H9 (cell line): ENCODE results near the gene MYL2. TPM values are rescaled to one million over a fixed set of nuclear protein-coding genes. Genes with fewer than 3 reads are reported as not detected.

Experiments used
- DNase-seq: peaks from one replicate; pipeline ENCODE4 v3.0.0-alpha.2; 2017
- H2AFZ ChIP-seq: one replicate; pipeline ENCODE4 v1.6.1; 2013; ENCODE audit warnings: mild to moderate bottlenecking, low read length, control low read depth, moderate library complexity
- H2AK5ac ChIP-seq: 2 replicates; pipeline ENCODE4 v1.6.1; 2013; ENCODE audit warnings: low read length, control low read depth, mixed read lengths; ENCODE audit not compliant: insufficient read length
- H2BK120ac ChIP-seq: one replicate; pipeline ENCODE4 v1.6.1; 2013; ENCODE audit warnings: low read depth, mild to moderate bottlenecking, low read length, control low read depth, inconsistent platforms; ENCODE audit not compliant: poor library complexity, severe bottlenecking
- H2BK12ac ChIP-seq: 2 replicates; pipeline ENCODE4 v1.6.1; 2013; ENCODE audit warnings: low read length, control low read depth, mixed read lengths, low read depth; ENCODE audit not compliant: insufficient read length
- H2BK15ac ChIP-seq: 2 replicates; pipeline ENCODE4 v1.6.1; 2013; ENCODE audit warnings: low read depth, low read length, control low read depth
- H2BK20ac ChIP-seq: one replicate; pipeline ENCODE4 v1.6.1; 2013; ENCODE audit warnings: low read depth, mild to moderate bottlenecking, low read length, control low read depth, inconsistent platforms; ENCODE audit not compliant: poor library complexity, severe bottlenecking
- H2BK5ac ChIP-seq: 2 replicates; pipeline ENCODE4 v1.6.1; 2013; ENCODE audit warnings: low read length, control low read depth, mixed read lengths; ENCODE audit not compliant: insufficient read length
- H3K14ac ChIP-seq: 2 replicates; pipeline ENCODE4 v1.6.1; 2013; ENCODE audit warnings: low read length, control low read depth; ENCODE audit not compliant: insufficient read depth
- H3K18ac ChIP-seq: 2 replicates; pipeline ENCODE4 v1.6.1; 2013; ENCODE audit warnings: low read depth, mild to moderate bottlenecking, mixed read lengths, low read length, control low read depth; ENCODE audit not compliant: insufficient read length
- H3K23ac ChIP-seq: 2 replicates; pipeline ENCODE4 v1.6.1; 2013; ENCODE audit warnings: low read length, control low read depth, mixed read lengths, low read depth; ENCODE audit not compliant: insufficient read length
- H3K23me2 ChIP-seq: 2 replicates; pipeline ENCODE4 v1.6.1; 2013; ENCODE audit warnings: low read depth, mild to moderate bottlenecking, mixed read lengths, low read length, control low read depth; ENCODE audit not compliant: insufficient read length, poor library complexity, severe bottlenecking
- H3K27ac ChIP-seq: 2 replicates; pipeline ENCODE4 v1.5.1; 2013; ENCODE audit warnings: low read length, control low read depth, mixed read lengths, low read depth; ENCODE audit not compliant: insufficient read length
- H3K27me3 ChIP-seq: 2 replicates; pipeline ENCODE4 v1.6.1; 2013; ENCODE audit warnings: low read length, control low read depth, inconsistent platforms; ENCODE audit not compliant: insufficient read depth
- H3K4ac ChIP-seq: 2 replicates; pipeline ENCODE4 v1.6.1; 2013; ENCODE audit warnings: low read depth, mild to moderate bottlenecking, control low read depth, inconsistent platforms, low read length, moderate library complexity
- H3K4me1 ChIP-seq: 2 replicates; pipeline ENCODE4 v1.6.1; 2013; ENCODE audit warnings: low read length, control low read depth, inconsistent platforms; ENCODE audit not compliant: insufficient read depth
- H3K4me2 ChIP-seq: 2 replicates; pipeline ENCODE4 v1.6.1; 2013; ENCODE audit warnings: low read length, control low read depth, mixed read lengths; ENCODE audit not compliant: insufficient read length, insufficient read depth
- H3K56ac ChIP-seq: 2 replicates; pipeline ENCODE4 v1.6.1; 2013; ENCODE audit warnings: low read depth, mild to moderate bottlenecking, mixed read lengths, low read length, control low read depth; ENCODE audit not compliant: insufficient read length
- H3K79me1 ChIP-seq: 2 replicates; pipeline ENCODE4 v1.6.1; 2013; ENCODE audit warnings: low read depth, mild to moderate bottlenecking, moderate library complexity, low read length, control low read depth, inconsistent platforms; ENCODE audit not compliant: insufficient read depth, poor library complexity, severe bottlenecking
- H3K79me2 ChIP-seq: 2 replicates; pipeline ENCODE4 v1.6.1; 2013; ENCODE audit warnings: low read length, control low read depth, inconsistent platforms; ENCODE audit not compliant: insufficient read depth
- H3K9ac ChIP-seq: 2 replicates; pipeline ENCODE4 v1.6.1; 2013; ENCODE audit warnings: low read length, control low read depth, mixed read lengths; ENCODE audit not compliant: insufficient read length; ENCODE audit errors: extremely low read depth
- H3K9me3 ChIP-seq: one replicate; pipeline ENCODE4 v1.6.1; 2013; ENCODE audit warnings: low read depth, low read length, inconsistent platforms; ENCODE audit not compliant: control insufficient read depth
- H3T11ph ChIP-seq: one replicate; pipeline ENCODE4 v1.6.1; 2013; ENCODE audit warnings: mild to moderate bottlenecking, low read length, control low read depth, inconsistent platforms
- H4K20me1 ChIP-seq: one replicate; pipeline ENCODE4 v1.6.1; 2013; ENCODE audit not compliant: control insufficient read depth, insufficient read length, insufficient read depth
- H4K5ac ChIP-seq: 2 replicates; pipeline ENCODE4 v1.6.1; 2013; ENCODE audit warnings: low read depth, mild to moderate bottlenecking, mixed read lengths, low read length, control low read depth; ENCODE audit not compliant: insufficient read length
- H4K8ac ChIP-seq: replicated peaks from 2 replicates; pipeline ENCODE4 v1.6.1; 2013; ENCODE audit warnings: low read length, control low read depth, mixed read lengths, low read depth; ENCODE audit not compliant: insufficient read length
- H4K91ac ChIP-seq: 2 replicates; pipeline ENCODE4 v1.6.1; 2013; ENCODE audit warnings: low read depth, mild to moderate bottlenecking, moderate library complexity, mixed read lengths, low read length, control low read depth; ENCODE audit not compliant: insufficient read length
- H3K27ac Mint-ChIP-seq, 3 experiments: 2 replicates in 2 of 3; 3 replicates in 1 of 3; pipeline ENCODE4 v1.8.0; 2020 to 2021; ENCODE audit warnings: mixed read lengths in 3 of 3, mild to moderate bottlenecking in 1 of 3, moderate library complexity in 1 of 3
- H3K27me3 Mint-ChIP-seq: 2 replicates; pipeline ENCODE4 v1.8.0; 2021; ENCODE audit warnings: low read depth, mild to moderate bottlenecking, moderate library complexity, mixed read lengths
- H3K36me3 Mint-ChIP-seq, 3 experiments: 2 replicates in 2 of 3; 3 replicates in 1 of 3; pipeline ENCODE4 v1.8.0; 2020 to 2021; ENCODE audit warnings: low read depth in 3 of 3, mixed read lengths in 3 of 3; ENCODE audit not compliant: insufficient read depth in 1 of 3
- H3K4me1 Mint-ChIP-seq, 2 experiments: 2 replicates each; pipeline ENCODE4 v1.8.0; 2020; ENCODE audit warnings: mixed read lengths in 2 of 2
- H3K4me3 Mint-ChIP-seq, 2 experiments: 2 replicates in 1 of 2; 3 replicates in 1 of 2; pipeline ENCODE4 v1.8.0; 2020 to 2021; ENCODE audit warnings: mild to moderate bottlenecking in 2 of 2, mixed read lengths in 2 of 2, moderate library complexity in 1 of 2
- H3K9me3 Mint-ChIP-seq, 2 experiments: 2 replicates in 1 of 2; 3 replicates in 1 of 2; pipeline ENCODE4 v1.8.0; 2020; ENCODE audit warnings: mild to moderate bottlenecking in 2 of 2, mixed read lengths in 2 of 2, moderate library complexity in 1 of 2
- WGBS: extraction: QIAGEN DNeasy Blood & Tissue Kit; methylation state at CpG from one replicate; pipeline ENCODE4 v1.1.7; 2013; ENCODE audit warnings: missing lambda C conversion rate, low lambda C conversion rate, mixed read lengths; ENCODE audit not compliant: insufficient read length; ENCODE audit errors: extremely low coverage; 5-methylcytosine and 5-hydroxymethylcytosine counted together
- total RNA-seq: library from RNA; stranded (reverse); gene quantifications from 2 replicates; pipeline ENCODE4 v1.2.1, GENCODE V29; 2021
- TF ChIP-seq, protein P1 (sequence below): fragments of 200-600 bp; sonication (generic); conservative IDR thresholded peaks from 3 replicates; pipeline ENCODE4 v1.8.0; 2021; ENCODE audit warnings: antibody characterized with exemption, mild to moderate bottlenecking

Gene MYL2
- total RNA-seq, 1 experiment from 2014 or later: not detected

- Histone ChIP-seq H3K9ac (no peak overlapping the region), H2BK120ac (no peak overlapping the region), H4K5ac (no peak overlapping the region), H3K79me2 (no peaks in the 10 kb centered on the region), H3K9me3 (no peaks in the 10 kb centered on the region), H2BK15ac (no peak overlapping the region), H4K91ac (no peak overlapping the region), H2AFZ (no peak overlapping the region), H3K27ac (no peak overlapping the region), H3K4me2 (no peak overlapping the region), H3K18ac (no peak overlapping the region), H3K79me1 (no peaks in the 10 kb centered on the region), H3K14ac (no peak overlapping the region), H2BK5ac (no peak overlapping the region), H3K27me3 (no peaks in the 10 kb centered on the region), H3K56ac (no peak overlapping the region), H2AK5ac (no peak overlapping the region), H4K8ac (no peak overlapping the region), H2BK12ac (no peak overlapping the region), H3K4ac (no peak overlapping the region), H3K23ac (no peak overlapping the region), H3T11ph (no peak overlapping the region), H3K4me1 (no peaks in the 10 kb centered on the region), H3K23me2 (no peaks in the 10 kb centered on the region), H2BK20ac (no peak overlapping the region), H4K20me1 (no peaks in the 10 kb centered on the region)
- H3K9me3 Mint-ChIP-seq: no peaks in the 10 kb centered on the region
- WGBS: no CpG with 5 or more reads among the region's 2 CpGs
- H3K27me3 Mint-ChIP-seq: peaks cover 23% of the 10 kb centered on the region
- H3K4me3 Mint-ChIP-seq: no peak overlapping the region
- peaks cover 0 to 4% of the 10 kb centered on the region in 2 experiments; a peak in 1 of 4 replicates for H3K4me1 Mint-ChIP-seq
- TF ChIP-seq, protein P1, sequence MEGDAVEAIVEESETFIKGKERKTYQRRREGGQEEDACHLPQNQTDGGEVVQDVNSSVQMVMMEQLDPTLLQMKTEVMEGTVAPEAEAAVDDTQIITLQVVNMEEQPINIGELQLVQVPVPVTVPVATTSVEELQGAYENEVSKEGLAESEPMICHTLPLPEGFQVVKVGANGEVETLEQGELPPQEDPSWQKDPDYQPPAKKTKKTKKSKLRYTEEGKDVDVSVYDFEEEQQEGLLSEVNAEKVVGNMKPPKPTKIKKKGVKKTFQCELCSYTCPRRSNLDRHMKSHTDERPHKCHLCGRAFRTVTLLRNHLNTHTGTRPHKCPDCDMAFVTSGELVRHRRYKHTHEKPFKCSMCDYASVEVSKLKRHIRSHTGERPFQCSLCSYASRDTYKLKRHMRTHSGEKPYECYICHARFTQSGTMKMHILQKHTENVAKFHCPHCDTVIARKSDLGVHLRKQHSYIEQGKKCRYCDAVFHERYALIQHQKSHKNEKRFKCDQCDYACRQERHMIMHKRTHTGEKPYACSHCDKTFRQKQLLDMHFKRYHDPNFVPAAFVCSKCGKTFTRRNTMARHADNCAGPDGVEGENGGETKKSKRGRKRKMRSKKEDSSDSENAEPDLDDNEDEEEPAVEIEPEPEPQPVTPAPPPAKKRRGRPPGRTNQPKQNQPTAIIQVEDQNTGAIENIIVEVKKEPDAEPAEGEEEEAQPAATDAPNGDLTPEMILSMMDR: no peak
- H3K27ac Mint-ChIP-seq: no peak overlapping the region
- no peak for DNase-seq
- no peaks in the 10 kb centered on the region for H3K36me3 Mint-ChIP-seq
These were observed 40.4 kb upstream of the MYL2 start for GRCh38 chr12:110960795-110961194.
